Ureter (tissue), 1 donor: ENCODE measurements around the gene CYP4Z1. TPM values are rescaled to one million over a fixed set of nuclear protein-coding genes. Genes with fewer than 3 reads are reported as not detected.
"Not testable (repeated sequence)": the region's sequence is repeated elsewhere in the genome, so short reads cannot be mapped to it uniquely, and the experiment has no call there.

Experiments
- DNase-seq: peaks from one replicate; pipeline ENCODE4 v3.0.0-alpha.2; 2020; ENCODE audit warnings: low spot score
- total RNA-seq: library from RNA; stranded (reverse); gene quantifications from one replicate; pipeline ENCODE4 v1.2.4, GENCODE V29; 2023
- donor health status: DM: yes; HTN: yes; CAD: no.

The CYP4Z1 gene
- total RNA-seq, 1 donor from 2014 or later = 3.5 TPM

- DNase-seq = not testable (repeated sequence)
These were observed 61.8 kb downstream of the CYP4Z1 start for GRCh38 chr1:47128854-47129253.

DNA sequence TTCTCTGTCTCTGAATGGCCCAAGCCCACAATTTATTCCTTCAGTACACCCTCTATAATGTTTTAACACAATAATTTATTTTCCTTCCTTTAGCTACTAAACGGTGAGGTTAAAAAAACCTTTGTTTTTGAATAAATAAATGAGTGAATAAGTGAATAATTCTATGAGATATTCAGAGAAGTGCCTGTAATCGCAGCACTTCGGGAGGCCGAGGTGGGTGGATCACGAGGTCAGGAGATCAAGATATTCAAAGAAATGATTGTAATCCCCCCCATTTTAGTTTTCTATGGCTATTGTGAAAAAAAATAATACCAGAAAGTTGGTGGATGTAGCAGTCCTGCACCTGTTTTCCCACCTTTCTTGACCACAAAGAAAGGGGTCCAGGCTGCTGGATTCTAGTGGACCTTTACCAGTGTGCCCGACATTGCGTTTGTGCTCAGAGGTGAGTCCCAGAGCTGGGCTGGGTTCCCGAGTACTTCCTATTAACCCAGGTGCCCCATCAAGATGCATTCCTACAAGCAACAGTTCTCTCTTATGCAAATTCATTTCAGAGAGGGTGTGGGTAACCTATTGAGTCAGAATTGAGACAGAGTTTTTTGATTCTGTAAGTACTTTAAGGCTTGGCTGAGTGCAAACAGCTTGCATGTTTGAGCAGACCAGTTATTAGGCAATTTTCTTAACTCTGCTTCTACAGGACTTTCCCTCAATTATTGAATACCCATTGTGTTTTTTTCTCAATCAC is 62.6 kb downstream of the CYP4Z1 start:
- not testable (repeated sequence) for DNase-seq

- not testable (repeated sequence) for DNase-seq
These were observed 65.6 kb downstream of the CYP4Z1 start for GRCh38 chr1:47132665-47133064.

DNA sequence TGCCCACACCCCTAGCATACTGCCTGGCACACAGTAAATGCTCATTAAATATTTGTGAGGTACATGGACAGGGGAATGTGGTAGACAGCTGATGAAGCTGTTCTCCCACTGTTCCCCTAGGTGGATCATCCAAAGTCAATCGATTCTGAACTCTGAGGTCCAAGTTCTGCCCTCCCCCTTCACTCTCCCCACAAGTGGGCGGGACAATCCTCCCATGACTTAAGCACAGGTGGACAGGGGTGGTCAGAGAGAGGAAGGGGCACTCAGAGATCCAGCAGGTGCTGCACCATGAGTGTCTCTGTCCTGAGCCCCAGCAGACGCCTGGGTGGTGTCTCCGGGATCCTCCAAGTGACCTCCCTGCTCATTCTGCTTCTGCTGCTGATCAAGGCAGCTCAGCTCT is 70.2 kb downstream of the CYP4Z1 start, which contains the start of gene CYP4A22:
Gene CYP4A22 (plus strand): TSS at position 244 of the 400 bp plus-strand sequence. CDS start 45 bp downstream, at position 289.
- DNase-seq = no peak

DNA sequence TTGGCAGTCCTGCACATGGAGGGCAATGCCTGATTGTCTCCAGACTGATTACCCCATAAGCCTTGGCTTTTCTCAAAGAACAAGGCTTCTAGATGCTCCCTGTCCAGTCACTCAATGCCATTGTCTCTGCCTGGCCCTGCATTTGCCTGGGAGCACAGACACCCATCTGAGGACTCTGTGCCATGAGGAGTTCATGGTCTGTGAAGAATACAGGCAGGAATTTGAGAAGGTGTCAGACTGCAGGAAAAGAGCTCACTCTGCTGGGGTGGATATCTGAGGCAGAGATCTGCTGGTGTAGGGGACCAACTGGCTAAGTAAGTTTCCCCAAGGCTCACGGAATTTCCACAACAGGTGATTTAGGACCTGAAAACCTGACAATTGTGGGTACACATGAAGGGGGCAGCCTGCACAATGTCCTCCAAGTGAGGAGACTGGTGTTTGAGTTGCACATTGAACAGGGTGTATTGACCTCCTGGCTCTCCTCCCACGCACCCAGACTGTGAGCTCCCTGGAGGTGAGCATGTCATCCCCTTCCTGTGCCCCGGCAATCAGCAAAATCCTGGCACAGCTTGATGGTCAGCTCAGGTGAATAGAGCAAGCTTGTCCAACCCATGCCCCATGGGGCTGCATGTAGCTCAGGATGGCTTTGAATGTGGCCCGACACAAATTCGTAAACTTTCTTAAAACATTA is 71.0 kb downstream of the CYP4Z1 start:
- no peak for DNase-seq

DNA sequence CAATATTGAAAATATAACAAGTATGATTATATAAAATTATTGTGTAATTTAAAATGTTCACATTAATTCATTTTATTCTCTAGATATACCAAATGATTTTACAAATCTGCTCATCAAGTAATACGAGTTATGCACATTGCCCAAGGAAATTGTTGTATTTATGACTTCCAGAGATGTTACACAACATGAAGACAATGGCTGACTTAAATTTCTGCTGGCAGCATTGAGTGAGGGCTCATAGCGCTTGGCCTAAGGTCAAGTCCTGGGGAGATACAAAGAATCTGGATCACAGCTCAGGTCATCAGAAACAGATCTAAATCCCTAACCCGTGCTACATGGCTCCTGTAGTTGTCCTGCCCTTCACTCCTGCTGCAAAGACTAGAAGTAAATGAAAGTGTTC is 73.3 kb downstream of the CYP4Z1 start:
- DNase-seq = not testable (repeated sequence)

GRCh38 chr1:47143654-47144053 is 76.6 kb downstream of the CYP4Z1 start:
- DNase-seq = not testable (repeated sequence)

DNA sequence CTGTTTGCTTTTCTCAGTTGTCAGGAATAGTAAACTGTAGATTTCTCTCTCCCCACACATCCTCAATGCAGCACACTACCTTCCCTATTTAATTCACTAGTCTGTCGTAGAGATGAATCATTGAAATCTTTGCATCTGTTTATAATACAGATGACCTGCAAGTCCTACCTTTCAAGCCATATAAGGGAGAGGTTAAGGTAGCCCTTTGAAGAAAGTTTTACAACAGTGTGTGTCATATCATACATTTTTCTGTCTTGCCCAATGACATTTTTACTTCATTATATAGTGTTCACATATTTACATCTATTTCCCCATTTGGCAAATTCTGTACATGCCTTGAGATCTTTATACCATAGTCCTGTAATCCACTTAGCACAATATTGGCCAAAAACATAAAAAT is 79.5 kb downstream of the CYP4Z1 start:
- DNase-seq = not testable (repeated sequence)

DNA sequence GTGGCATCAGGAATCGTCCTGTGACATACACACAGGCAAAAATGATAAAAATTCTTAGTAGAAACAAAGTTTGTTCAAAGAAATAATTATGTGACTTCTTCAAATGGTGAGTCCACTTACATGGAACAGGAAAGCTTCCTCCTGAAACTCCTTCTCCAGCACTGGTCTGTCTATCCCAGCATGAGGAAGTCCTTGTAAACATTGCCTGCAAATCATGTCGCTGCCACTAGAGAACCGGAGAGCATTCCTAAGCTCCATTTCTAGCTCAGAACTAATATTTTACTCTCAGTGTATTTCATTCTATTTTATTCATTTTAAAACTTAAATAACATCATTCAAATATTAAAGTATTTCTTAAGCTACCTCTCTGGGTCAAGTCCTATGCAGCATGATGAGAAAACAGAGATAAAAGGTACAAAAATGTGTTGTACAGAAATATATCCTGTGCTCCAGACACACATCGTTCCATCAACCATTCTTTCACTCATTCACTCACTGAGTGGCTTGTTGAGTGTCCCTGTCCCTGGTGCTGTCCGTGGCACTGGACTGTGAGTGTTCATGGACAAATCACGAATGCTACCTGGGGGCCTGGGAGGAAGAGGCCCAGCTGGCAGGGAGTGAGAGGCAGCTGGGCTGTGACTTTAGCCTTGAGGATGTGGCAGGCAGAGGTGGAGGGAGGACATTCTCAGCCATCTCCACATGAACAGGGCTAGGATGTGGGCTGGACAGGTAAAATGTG is 80.2 kb downstream of the CYP4Z1 start:
- DNase-seq = no peak

GRCh38 chr1:47149162-47149561 is 82.1 kb downstream of the CYP4Z1 start:
- DNase-seq = not testable (repeated sequence)

DNA sequence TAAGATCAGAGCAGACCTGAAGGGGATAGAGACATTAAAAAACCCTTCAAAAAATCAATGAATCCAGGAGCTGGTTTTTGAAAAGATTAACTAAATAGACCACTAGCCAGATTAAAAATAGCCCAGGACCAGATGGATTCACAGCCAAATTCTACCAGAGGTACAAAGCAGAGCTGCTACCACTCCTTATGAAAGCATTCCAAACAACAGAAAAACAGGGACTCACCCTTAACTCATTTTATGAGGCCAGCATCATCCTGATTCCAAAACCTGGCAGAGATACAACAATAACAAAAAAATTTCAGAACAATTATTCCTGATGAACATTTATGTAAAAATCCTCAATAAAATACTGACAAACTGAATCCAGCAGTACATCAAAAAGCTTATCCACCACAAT is 89.4 kb downstream of the CYP4Z1 start:
- not testable (repeated sequence) for DNase-seq

DNA sequence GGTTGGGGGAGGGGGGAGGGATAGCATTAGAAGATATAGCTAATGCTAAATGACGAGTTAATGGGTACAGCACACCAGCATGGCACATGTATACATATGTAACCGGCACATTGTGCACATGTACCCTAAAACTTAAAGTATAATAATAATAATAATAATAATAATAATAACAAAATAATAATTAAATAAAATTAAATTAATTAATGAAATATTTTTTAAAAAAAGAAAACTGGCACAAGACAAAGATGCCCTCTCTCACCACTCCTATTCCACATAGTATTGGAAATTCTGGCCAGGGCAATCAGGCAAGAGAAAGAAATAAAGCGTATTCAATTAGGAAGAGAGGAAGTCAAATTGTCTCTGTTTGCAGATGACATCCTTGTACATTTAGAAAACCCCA is 90.9 kb downstream of the CYP4Z1 start:
- DNase-seq = not testable (repeated sequence)

- no peak for DNase-seq
These were observed 93.7 kb downstream of the CYP4Z1 start for GRCh38 chr1:47160716-47161115.

- DNase-seq = no peak
These were observed 94.4 kb downstream of the CYP4Z1 start for GRCh38 chr1:47161298-47162040.

DNA sequence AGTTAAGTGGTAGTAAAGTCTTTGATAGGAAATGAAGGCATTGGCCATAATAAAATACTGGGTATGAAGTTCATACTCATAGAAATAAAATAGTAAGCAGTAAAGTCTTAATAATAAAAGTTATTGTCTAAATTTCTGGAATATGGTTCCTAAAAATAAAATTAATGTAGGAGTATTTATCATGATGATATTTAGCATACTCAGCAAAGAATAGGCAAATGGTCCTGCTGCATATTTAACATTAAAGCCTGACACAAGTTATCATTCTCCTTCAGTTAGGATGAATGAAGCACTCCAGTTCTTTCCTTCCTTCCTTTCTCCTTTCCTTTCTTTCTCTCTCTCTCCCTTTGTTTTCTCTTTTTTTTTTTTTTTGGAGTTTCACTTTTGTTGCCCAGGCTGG is 97.5 kb downstream of the CYP4Z1 start:
- no peak for DNase-seq

Other genes with a start within 250 kb of the CYP4Z1 start
- gene CYP4A11, start 125.8 kb upstream of the CYP4Z1 start, total RNA-seq = not detected
- gene CYP4X1, start 43.6 kb upstream of the CYP4Z1 start, total RNA-seq = 6.0 TPM
- gene CYP4A22, start 70.2 kb downstream of the CYP4Z1 start, total RNA-seq = 0.23 TPM
- gene PDZK1IP1, start 122.8 kb downstream of the CYP4Z1 start, total RNA-seq = 1.9 TPM
- 3.2 TPM for gene TAL1, start 165.0 kb downstream of the CYP4Z1 start, total RNA-seq
- 4.0 TPM for gene STIL, start 246.9 kb downstream of the CYP4Z1 start, total RNA-seq